Heart left ventricle (tissue), 16 donors: ENCODE results near the gene PIK3IP1. TPM values are rescaled to one million over a fixed set of nuclear protein-coding genes. Genes with fewer than 3 reads are reported as not detected.

Experiments
- ATAC-seq, 4 donors: fragments of 200-7000 bp; cut with Tn5 transposase; one replicate each; pipeline ENCODE4 v1.9.1; 2020 to 2022; ENCODE audit warnings: moderate library complexity in 4 of 4, mild to moderate bottlenecking in 3 of 4, moderate number of reproducible peaks in 1 of 4
- DNase-seq, 5 donors: peaks; one replicate each; pipeline ENCODE4 v3.0.0-alpha.2; 2020
- H3K27ac ChIP-seq, 12 donors: fragments of 200-600 bp; sonication (generic) in 4 of 12; one replicate each; pipeline versions ENCODE4 v1.5.0 to v1.8.0; 2016 to 2022; ENCODE audit warnings: mild to moderate bottlenecking in 2 of 12
- H3K27me3 ChIP-seq, 9 donors: fragments of 200-600 bp; sonication (generic) in 2 of 9; one replicate each; pipeline versions ENCODE4 v1.5.1 to v1.8.0; 2016 to 2022; ENCODE audit warnings: mild to moderate bottlenecking in 3 of 9
- H3K36me3 ChIP-seq, 9 donors: fragments of 200-600 bp; sonication (generic) in 2 of 9; one replicate each; pipeline versions ENCODE4 v1.5.0 to v1.8.0; 2018 to 2022; ENCODE audit warnings: mild to moderate bottlenecking in 2 of 9
- H3K4me1 ChIP-seq, 12 donors: fragments of 200-600 bp; sonication (generic) in 4 of 12; one replicate each; pipeline versions ENCODE4 v1.5.0 to v1.8.0; 2016 to 2022; ENCODE audit warnings: mild to moderate bottlenecking in 3 of 12
- H3K4me3 ChIP-seq, 12 donors: fragments of 200-600 bp; sonication (generic) in 4 of 12; one replicate each; pipeline versions ENCODE4 v1.5.0 to v1.8.0; 2017 to 2022; ENCODE audit warnings: mild to moderate bottlenecking in 9 of 12, moderate library complexity in 4 of 12
- H3K9me3 ChIP-seq, 12 donors: fragments of 200-600 bp; sonication (generic) in 4 of 12; one replicate each; pipeline versions ENCODE4 v1.5.0 to v1.8.0; 2016 to 2022; ENCODE audit warnings: mild to moderate bottlenecking in 1 of 12
- CTCF ChIP-seq, 12 donors: fragments of 200-600 bp; sonication (generic) in 4 of 12; IDR thresholded peaks; one replicate each; pipeline versions ENCODE4 v1.5.0 to v1.8.0; 2018 to 2022; ENCODE audit warnings: antibody characterized with exemption in 12 of 12, mild to moderate bottlenecking in 5 of 12
- POLR2A ChIP-seq, 2 donors: fragments of 450-650 bp; IDR thresholded peaks; one replicate each; pipeline ENCODE4 v1.6.1; 2017; ENCODE audit warnings: antibody characterized with exemption in 2 of 2, mild to moderate bottlenecking in 2 of 2, moderate library complexity in 2 of 2
- WGBS, 4 donors: extraction: QIAGEN DNeasy Blood & Tissue Kit in 2 of 4; methylation state at CpG; one replicate each; pipeline versions ENCODE4 v1.1.5 to v1.1.7; 2013 to 2018; 5-methylcytosine and 5-hydroxymethylcytosine counted together
- intact Hi-C, 10 donors: fragments of 100-400 bp; cut with DNase I; formaldehyde crosslinking; loops; one replicate each; pipeline versions ENCODE4 v1.11.1 to v1.14.2; 2022
- polyA plus RNA-seq, 2 donors: library from polyadenylated mRNA; stranded (reverse); fragments of 200-250 nt; gene quantifications; one replicate each; pipeline ENCODE4 v1.2.3, GENCODE V29; 2013
- total RNA-seq, 9 donors: library from RNA; depleted of rRNA in 2 of 9; stranded (reverse); fragments of >200 nt in 2 of 9; fragmentation: NEBNext Ultra II Directional in 3 of 9; extraction: Animal tissue kit (Norgen Biotek cat#: 25700) in 3 of 9; gene quantifications; one replicate each; pipeline versions ENCODE4 v1.1.0 to v1.2.4, GENCODE V29; 2016 to 2023
- donor health status: ischemic (EF 13 %, LVEDD 7.1; RV severe dilation, severe dysfunction).
- donor health status: healthy with polysubstance abuse.
- donor health status: DM: no; HTN: yes; CAD: no.
- donor health status: DM: no; HTN: no; CAD: no.
- donor health status: ischemic (EF 25% LVEDD 6.9; RV normal size, moderate dysfunction).
- donor health status: ischemic (EF 25% LVEDD 5.7; RV mildly dilated, moderate dysfunction).
- donor health status: healthy.
- donor health status: DM: yes; HTN: yes; CAD: no.
- donor health status: ischemic (EF 35%, LVEDD 5.7; RV mildly dilated, moderate dysfunction).
- donor health status: nonischemic (EF 11% LVEDD 7.7; RV severe dilation, severe dysfunction).
- donor health status: DM: yes; HTN: yes; CAD: no.
- donor health status: PGD.
- donor health status: ischemic (EF 29% LVEDD 5.4; RV normal size, mild dysfunction).
- donor health status: nonischemic (EF 23%, LVEDD 6.1; RV moderate dilation, normal function).

Gene PIK3IP1
- total and polyA plus RNA-seq, 11 donors, result 3.8 to 40.7 (median 16.9) TPM

DNA sequence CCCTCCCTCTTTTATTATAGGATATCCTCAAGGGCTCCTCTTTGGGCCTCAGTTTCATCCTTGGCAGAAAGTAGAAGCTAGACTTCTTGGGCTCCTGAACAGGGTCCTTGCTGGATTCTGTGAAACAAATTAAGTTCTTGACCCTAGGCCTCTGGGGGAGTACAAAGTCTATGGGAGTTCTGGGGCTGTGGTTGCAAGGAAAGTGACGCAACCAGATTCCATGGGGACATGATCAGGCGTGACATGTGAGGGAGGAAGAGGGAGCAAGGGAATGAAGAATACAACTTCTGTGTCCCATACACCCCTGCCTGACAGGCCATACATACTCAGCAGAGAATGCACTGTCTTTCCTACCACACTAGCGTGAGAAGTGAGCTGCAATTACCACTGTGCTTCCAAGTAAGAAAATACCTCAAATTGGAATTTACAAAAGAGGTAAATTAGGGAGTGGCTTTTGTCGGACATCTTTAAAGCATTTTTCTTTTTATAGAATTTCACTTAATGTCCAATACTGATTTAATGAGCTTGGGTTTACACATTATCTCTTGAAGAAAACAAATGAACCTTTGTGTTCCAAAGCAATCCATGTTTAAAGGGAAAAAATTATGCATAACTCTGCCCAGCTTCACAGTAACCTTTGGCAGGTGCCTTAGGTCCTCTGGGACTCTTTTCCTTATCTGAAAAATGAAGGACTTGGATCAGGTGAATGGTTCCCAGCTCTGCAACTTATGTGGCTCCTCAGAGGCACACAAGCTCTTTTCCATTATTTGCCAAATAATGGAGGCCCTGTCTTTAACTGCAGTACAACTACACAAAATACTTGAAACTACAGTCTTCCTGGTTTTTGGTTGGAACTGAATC is 41.3 kb downstream of the PIK3IP1 start:
- Histone ChIP-seq H3K27me3 (no peaks in the 10 kb centered on the region), H3K4me1 (peaks cover 8 to 71% (median 48%) of the 10 kb centered on the region in 12 donors), H3K4me3 (no peak overlapping the region), H3K36me3 (peaks cover 0 to 20% (median 0%) of the 10 kb centered on the region in 9 donors), H3K27ac (peak overlapping the region in 5 of 12 donors; percentile 14 to 72 (median 69)), H3K9me3 (no peaks in the 10 kb centered on the region)
- intact Hi-C loops, result loop anchor here in 2 of 10 donors (5.0 to 10.0 kb wide), 2 partner anchors 39 to 46 kb away; partner anchors contain the start of gene LIMK2 (in 1 of the 2)
- 80 to 89% (median 84%) methylated on average over 4 of the region's 4 CpGs for WGBS, 4 donors
- DNase-seq (no peak), ATAC-seq (no peak)
- TF ChIP-seq CTCF (IDR thresholded peaks at IDR 0.05), result no peak

DNA sequence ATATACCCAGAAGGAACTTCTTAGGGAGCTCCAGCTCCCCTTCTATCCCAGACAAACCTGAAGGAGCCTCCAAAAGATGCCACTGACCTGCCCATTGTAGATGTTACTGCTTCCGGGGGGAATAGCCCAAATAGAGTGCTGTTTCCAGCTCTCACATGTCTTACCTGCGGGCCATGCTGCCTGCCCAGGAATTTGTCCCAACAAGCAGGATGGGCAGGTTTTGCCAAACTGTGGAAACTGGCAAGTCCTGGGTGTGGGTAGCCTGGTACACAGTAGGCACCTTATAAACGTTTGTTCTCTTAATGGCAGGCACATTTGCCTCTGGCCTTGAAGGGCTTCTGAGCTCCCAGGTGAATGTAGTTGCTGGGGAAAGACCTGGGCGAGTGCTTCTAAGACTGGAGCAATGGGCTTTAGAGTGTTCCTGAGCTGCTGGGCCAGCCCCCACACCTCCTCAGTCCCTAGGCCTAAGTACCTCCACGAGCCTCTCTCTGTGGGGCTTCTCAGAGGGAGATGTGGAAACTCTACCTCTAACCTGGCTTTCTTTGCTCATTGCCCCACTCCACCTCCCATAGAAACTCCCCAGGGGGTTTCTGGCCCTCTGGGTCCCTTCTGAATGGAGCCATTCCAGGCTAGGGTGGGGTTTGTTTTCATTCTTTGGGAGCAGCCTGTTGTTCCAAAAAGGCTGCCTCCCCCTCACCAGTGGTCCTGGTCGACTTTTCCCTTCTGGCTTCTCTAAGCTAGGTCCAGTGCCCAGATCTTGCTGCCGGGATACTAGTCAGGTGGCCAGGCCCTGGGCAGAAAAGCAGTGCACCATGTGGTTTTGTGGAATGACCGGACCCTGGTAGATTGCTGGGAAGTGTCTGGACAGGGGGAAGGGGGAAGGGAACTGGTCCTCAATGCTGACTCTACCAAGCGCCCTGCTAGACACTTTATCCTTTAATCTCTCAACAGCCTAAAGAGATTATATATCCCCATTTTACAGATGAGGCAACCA is 43.0 kb downstream of the PIK3IP1 start:
- H3K36me3 ChIP-seq, result peaks cover 0 to 24% (median 0%) of the 10 kb centered on the region in 9 donors
- 55 to 71% (median 68%) methylated on average over 8 to 9 of the region's 9 CpGs for WGBS, 4 donors
- peaks cover 8 to 61% (median 46%) of the 10 kb centered on the region in 12 donors for H3K4me1 ChIP-seq
- no peaks in the 10 kb centered on the region for H3K9me3 ChIP-seq
- intact Hi-C loops, result no loop called here
- H3K27me3 ChIP-seq, result no peaks in the 10 kb centered on the region
- DNase-seq, result no peak
- H3K27ac ChIP-seq, result peak overlapping the region in 10 of 12 donors; percentile 37 to 72 (median 66)
- peak overlapping the region in 10 of 12 donors; percentile 40 to 76 (median 58) for H3K4me3 ChIP-seq
- TF ChIP-seq CTCF (IDR thresholded peaks at IDR 0.05), result no peak
- TF ChIP-seq POLR2A (IDR thresholded peaks at IDR 0.05), result no peak
- ATAC-seq, result peak in 1 of 4 donors; percentile 3

GRCh38 chr22:31248138-31248745 is 44.0 kb downstream of the PIK3IP1 start:
- WGBS, 4 donors, result 8 to 24% (median 19%) methylated on average over 11 to 17 of the region's 17 CpGs
- TF ChIP-seq CTCF (IDR thresholded peaks at IDR 0.05) (no peak), POLR2A (IDR thresholded peaks at IDR 0.05) (peak in 1 of 2 donors; percentile 39)
- intact Hi-C loops, result no loop called here

More at GRCh38 chr22:31248138-31248745, 44.0 kb downstream of the PIK3IP1 start:
- H3K36me3 ChIP-seq, result peaks cover 0 to 18% (median 0%) of the 10 kb centered on the region in 9 donors
- H3K4me3 ChIP-seq, result peak overlapping the region; percentile 19 to 76 (median 57)
- peak overlapping the region in 11 of 12 donors; percentile 32 to 73 (median 69) for H3K27ac ChIP-seq
- peak; percentile 71 to 82 (median 80) for DNase-seq
- H3K9me3 ChIP-seq, result no peaks in the 10 kb centered on the region
- H3K27me3 ChIP-seq, result no peaks in the 10 kb centered on the region
- ATAC-seq, result peak; percentile 90 to 97 (median 97)
- H3K4me1 ChIP-seq, result peaks cover 8 to 59% (median 42%) of the 10 kb centered on the region in 12 donors
